Measurements from ENCODE around the gene ZNF724.
A peak's percentile ranks its signal among the peaks of the same experiment; 100 is the strongest.
"Not testable (repeated sequence)": the region's sequence is repeated elsewhere in the genome, so short reads cannot be mapped to it uniquely, and the experiment has no call there.

ZNF724 gene

DNA sequence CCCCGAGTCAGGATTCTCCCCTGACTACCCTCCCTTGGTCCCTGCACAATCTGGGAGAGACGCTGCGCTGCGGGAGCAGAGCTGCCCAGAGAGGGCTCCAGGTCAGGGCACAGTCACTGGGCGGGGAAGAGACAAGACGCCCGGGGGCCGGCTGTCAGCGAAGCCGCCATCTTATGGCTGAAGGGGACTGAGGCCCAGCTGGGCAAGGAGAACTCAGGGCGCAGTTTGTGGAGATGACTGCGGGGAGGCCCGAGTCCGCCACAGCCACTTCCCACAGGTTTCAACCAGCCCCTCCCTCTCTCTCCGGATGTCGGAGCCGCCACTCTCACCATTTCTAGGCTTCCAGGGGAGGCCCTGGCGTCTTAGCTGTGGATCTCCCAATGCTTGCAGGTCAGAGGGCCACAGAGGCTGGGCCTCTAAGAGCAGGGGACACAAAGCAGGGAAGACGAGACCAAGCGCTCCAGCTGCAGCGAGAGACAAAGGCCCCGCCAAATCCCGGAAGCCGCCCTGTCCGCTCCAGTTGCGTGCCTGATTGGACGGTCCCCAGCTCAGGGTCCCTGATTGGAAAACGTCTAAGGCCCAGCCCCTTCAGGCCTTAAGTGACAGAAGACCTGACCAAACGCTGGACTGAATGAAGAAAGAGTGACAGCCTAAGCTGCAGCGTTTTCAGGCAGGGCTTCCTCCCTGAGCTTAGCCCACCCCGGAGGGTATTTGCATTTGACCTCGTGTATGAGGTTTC is at the start of gene ZNF724:
Gene ZNF724, minus strand, starts transcription at position 484 of the 739 bp plus-strand sequence. Its CDS starts 152 bp downstream, at position 332.
- DNase-seq, result peak; percentile 74

DNA sequence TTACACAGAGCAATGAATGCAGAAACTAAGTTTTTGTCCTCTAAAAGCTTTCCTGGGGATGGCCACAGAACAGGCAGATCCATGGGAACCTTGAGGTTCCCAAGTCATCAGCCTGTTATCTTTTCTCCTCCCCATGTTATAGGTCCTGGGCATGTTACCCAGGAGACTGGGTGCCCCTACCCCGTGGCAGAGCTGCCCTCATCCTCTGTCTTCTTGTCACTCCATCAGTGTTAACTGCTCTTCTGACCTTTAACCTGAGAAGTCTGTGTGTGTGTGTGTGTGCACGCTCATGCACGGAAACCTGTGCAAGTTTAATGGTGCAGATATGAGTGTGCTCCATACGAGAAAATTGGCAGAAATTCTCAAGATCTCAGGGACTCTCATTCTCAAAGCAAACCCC is 43.9 kb upstream of the ZNF724 start:
- DNase-seq, result no peak

DNA sequence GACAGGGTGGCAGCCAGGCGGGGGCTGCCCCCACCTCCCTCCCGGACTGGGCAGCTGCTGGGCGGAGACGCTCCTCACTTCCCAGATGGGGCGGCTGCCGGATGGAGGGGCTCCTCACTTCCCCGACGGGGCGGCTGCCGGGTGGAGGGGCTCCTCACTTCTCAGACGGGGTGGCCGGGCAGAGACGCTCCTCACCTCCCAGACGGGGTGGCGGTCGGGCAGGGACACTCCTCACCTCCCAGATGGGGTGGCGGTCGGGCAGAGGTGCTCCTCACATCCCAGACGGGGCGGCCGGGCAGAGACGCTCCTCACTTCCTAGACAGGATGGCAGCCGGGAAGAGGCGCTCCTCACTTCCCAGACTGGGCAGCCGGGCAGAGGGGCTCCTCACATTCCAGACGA is 39.8 kb upstream of the ZNF724 start:
- DNase-seq, result not testable (repeated sequence)

DNA sequence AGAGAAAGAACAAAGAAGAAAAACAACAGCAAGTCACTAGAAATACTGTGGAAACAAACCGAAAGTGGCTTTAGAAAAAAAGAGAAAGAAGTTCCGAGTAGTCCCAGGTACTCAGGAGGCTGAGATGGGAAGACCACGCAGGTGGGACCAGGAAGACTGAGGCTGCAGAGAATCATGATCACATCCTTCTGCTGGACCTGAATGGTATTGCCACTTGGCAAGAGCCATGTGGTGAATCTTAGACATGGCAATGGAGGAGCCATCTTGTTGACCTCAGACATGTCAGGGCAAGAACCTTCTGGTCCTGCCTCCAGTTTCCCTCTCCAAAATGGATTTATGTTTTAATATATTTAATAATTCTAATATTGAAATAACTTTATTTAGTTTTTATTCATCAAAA is 37.4 kb upstream of the ZNF724 start:
- DNase-seq, result no peak

DNA sequence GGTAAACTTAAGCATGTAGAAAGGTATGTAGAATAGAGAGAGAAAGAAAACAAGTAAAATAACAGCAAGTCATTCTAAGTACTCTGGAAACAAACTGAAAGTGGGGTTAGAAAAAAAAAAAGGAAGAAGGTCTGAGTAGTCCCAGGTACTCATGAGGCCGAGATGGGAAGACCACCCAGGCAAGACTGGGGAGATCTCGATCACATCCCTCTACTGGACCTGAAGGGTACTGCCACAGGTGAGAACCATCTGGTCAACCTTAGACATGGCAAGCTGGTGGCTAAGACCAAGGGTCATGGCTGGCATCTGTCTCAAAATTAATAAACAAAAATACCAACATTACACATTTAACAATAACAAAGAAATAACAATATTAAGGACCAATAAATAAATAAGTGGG is 36.3 kb upstream of the ZNF724 start:
- no peak for DNase-seq

DNA sequence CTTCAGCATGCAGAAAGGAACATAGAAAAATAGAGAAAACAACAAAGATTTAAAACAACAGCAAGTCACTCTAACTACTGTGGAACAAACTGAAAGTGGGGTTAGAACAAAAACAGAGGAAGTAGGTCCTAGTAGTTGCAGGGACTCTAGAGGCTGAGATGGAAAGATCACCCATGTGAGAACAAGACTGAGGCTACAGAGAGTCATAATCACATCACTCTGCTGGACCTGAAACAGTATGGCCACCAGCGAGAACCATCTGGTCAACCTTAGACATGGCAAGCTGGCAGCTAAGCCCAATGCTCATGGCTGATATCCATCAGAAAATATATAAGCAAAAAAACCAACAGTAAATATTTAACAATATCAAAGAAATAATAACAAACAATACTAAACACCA is 35.8 kb upstream of the ZNF724 start:
- DNase-seq, result no peak

DNA sequence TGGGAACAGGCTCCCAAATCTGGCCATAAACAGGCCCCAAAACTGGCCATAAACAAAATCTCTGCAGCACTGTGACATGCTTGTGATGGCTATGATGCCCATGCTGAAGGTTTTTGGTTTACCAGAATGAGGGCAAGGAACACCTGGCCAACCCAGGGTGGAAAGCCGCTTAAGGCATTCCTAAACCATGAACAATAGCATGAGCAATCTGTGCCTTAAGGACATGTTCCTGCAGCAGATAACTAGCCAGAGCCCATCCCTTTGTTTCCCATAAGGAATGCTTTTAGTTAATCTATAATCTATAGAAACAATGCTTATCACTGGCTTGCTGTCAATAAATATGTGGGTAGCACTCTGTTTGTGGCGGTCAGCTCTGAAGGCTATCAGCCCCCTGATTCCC is 35.1 kb upstream of the ZNF724 start:
- not testable (repeated sequence) for DNase-seq

DNA sequence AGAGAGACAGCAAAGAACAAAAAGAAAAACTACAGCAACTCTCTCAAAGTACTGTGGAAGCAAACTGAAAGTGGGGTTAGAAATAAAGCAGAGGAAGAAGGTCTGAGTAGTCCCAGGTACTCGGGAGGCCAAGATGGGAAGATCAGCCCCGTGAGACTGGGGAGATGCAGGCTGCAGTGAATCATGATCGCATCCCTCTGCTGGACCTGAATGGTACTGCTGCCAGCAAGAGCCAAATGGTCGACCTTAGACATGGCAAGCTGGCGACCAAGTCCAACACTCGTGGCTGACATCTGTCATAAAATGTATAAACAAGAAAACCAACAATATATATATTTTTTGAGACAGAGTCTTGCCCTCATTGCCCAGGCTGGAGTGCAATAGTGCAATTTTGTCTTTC is 33.7 kb upstream of the ZNF724 start:
- no peak for DNase-seq

DNA sequence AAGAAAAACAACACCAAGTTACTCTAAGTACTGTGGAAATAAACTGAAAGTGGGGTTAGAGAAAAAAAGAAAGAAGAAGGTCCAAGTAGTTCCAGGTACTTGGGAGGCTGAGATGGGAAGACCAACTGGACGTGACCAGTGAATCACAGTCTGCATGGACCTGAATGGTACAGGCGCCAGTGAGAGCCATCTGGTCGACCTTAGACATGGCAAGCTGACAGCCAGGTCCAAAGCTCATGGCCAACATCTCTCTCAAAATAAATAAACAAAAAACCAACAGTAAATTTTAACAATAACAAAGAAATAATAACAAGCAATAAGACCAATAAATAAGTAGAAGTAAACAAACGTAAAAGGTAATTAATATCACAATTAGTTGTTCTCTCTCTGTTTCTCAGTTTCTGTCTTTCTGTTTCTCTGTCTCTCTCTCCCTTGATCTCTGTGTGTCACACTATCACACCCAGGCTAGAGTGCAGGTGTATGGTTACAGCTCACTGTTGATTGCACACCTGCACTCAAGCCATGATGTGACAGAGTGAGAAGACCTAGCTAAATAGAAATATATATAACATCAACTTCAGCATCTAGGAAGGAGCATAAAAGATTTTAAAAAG is 31.6 kb upstream of the ZNF724 start:
- DNase-seq, result no peak

DNA sequence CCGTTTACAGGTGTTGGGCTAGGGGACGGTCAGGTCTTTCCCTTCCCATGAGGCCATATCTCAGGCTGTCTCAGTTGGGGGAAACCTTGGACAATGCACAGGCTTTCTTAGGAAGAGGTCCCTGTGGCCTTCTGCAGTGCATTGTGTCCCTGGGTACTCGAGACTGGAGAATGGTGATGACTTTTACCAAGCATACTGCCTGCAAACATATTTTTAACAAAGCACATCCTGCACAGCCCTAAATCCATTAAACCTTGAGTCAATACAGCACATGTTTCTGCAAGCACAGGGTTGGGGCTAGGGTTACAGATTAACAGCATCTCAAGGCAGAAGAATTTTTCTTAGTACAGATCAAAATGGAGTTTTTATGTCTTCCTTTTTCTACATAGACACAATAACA is 27.9 kb upstream of the ZNF724 start:
- DNase-seq, result not testable (repeated sequence)

DNA sequence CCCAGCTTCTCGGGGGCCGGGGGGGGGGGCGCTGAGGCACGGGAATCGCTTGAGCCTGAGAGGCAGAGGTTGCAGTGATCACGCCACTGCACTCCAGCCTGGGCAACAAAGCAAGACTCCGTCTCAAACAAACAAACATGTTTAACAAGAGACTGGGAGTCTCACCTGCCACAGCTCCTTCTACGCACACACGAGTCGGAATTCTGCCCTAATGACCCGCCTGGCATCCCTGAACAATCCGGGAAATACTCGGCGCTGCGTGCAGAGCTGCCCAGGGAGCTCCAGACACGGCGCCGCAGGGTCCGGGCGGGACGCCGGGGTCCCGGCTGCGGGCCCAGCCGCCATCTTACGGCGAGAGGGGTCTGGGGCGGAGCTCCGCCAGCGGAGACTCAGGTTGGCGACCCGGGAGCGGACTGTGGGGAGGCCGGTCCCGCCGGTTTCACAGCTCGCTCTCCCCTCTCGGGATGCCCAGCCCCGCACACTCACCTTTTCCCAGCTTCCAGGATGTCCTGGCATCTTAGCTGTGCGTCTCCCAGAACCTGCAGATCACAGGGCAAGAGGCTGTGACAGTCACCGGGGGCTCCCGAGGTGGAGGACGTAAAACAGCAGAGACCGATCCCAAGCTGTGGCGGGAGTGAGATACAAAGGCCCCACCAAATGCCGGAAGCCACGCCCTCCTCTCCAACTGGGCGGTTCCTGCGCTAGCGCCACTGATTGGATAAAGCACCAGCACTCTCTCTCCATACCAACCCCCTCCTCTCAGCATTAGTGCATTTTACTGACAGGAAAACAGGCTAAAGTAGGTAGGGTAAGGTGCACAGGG is 23.6 kb upstream of the ZNF724 start:
- DNase-seq, result peak; percentile 72

DNA sequence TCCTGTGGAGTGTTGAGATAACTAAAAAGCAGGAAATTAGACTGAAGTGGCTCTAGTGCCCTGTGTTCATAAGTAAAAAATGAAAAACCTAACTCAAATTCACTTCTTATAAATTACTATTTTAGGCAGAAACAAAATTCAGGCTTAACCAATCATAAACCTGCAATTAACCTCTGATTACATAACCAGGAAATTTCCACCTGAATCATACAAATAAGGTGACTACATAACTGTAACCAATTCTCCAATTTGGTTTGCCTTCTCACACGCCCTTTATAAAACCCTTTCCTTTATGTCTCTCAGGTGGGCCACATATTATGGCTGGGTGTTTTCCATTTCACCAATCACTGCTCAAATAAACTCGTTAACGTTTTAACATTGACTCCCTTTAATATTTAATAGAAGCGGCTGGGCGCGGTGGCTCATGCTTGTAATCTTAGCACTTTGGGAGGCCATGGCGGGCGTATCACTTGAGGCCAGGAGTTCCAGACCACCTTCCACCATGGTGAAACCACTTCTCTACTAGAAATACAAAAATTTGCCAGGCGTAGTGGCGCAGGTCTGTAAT is 22.9 kb upstream of the ZNF724 start:
- no peak for DNase-seq

DNA sequence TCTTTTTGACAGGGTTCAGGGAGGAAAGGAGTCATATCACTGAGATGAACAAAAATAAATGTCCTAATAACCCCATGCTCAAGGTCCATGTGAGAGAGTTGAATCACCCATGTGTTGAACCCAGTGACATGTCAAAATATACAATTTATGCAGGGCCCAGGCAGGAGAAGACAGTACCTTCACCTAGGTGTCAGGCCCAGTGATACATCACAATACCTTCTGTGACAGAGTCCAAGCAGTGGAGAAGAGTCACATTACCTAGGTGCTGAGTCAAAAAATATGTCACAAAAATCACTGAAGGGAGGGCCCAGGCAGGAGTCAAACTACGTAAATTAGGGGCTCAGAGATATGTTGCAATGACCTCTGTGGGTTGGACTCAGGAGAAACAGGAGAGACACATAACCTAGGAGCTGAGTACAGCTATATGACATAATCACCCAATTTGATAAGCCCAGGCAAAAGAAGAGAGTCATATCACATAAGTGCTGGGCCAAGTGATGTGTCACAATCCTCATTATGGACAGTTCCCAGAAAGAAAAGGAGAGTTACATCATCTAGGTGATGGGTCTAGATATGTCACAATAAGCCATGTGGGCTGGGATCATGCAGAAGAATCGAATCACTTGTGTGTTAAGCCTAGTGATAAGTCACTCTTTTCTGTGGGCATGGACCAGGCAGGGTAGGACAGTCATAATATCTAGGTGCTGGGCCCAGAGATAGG is 13.8 kb upstream of the ZNF724 start:
- no peak for DNase-seq

DNA sequence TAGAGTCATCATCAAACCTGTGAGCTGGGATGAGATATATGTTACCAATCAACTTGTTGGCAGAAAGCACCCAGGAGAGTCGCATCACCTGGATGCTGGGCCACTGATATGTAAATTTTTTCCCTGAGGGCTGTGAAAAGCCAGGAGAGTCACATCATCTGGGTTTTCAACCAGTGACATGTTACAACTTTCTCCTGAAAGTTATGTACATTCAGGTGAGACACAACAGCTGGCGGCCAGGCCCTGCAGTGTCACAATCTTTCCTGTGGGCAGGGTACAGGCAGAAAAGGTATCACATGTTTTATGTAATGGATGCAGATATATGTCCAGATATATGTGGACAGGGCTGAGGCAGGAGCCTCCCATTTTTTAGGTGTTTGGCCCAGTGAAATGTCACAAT is 13.2 kb upstream of the ZNF724 start:
- no peak for DNase-seq

DNA sequence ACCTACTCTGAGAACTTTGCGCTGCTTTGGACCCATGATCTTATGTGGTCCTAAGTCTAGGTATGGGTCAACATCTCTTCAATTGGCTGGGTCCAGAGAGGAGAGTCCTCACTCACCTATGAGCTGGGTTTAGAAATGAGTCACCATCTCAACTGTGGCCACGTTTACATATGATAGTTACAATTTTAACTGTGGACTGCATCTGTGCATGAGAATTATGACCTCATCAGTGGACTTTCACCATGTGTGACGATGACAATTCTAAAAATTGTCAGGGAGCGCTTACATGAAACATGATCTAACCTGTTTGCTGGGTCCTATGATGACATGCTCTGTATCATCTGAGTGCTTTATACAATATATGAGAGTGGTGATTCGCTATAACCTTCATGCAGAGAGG is 12.7 kb upstream of the ZNF724 start:
- no peak for DNase-seq

DNA sequence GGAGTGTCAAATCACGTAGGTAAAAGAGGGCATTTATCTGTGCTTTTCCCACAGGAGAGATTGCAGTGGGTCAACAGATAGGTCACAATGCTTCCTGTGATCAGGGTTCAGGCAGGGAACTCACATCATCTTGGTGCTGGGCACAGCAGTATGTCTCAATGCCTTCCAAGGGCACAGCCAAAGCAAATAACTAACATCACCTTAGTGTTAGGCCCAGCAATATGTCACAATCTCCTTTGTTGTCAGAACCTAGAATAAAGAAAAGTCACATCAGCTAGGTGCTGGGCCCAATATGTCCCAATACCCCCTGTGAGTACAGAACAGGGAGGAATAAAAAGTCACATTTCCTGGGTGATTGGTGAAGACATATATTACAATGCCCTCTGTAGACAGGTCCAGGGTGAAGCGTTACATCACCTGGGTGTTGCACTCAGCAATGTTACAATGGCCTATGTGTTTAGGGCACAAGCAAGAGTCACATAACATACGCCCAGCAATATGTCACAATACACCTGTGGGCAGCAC is 11.4 kb upstream of the ZNF724 start:
- no peak for DNase-seq

DNA sequence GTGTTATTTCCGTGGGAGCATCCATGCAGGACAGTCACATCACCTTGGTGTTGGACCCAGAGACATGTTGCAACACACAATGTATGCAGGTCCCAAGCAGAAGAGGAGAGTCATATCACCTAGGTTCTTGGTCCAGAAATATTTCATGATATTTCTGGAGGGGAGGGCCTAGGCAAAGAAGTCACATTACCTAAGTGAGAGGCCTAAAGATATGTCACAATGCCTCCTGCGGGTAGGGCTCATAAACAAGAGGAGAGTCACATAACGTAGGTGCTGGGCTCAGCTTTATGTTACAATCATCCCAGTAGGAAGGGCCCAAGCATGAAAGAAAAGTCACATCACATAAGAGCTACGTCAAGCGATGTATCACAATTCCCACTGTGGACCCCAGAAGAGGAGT is 10.8 kb upstream of the ZNF724 start:
- no peak for DNase-seq

DNA sequence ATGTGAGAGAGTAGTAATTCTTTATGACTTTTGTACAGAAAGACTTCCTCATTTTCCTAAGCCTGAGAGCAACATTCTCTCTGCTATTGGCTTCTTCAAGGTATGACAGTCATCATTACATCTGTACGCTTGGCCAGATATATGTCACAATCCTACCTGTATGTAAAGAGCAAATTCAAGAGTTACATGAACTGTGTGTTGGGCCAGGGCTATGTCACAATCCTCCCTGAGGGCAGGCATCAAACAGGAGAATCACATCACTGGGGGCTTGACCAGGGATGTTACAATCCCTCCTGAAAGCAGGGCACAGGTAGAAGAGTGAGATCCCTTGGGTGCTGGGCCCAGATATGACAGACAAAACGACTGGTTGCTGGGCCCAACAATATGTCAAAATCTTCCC is 9.8 kb upstream of the ZNF724 start:
- DNase-seq, result no peak

DNA sequence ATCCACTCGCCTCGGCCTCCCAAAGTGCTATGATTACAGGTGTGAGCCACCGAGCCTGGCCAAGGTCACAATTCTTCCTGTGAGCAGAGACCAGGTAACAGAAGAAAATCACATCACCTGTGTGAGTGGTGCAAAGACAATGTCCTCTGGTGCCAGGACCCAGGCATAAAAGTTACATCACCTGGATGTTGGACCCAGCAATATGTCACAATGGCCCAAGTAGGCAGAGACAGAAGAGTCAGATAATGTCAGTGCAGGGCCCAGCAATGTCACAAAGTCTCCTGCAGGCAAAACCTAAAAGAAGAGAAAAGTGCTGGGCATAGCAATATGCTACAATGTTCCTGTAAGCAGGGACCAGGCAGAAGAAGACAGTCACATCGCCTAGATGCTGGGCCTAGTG is 5.5 kb upstream of the ZNF724 start:
- DNase-seq, result no peak

DNA sequence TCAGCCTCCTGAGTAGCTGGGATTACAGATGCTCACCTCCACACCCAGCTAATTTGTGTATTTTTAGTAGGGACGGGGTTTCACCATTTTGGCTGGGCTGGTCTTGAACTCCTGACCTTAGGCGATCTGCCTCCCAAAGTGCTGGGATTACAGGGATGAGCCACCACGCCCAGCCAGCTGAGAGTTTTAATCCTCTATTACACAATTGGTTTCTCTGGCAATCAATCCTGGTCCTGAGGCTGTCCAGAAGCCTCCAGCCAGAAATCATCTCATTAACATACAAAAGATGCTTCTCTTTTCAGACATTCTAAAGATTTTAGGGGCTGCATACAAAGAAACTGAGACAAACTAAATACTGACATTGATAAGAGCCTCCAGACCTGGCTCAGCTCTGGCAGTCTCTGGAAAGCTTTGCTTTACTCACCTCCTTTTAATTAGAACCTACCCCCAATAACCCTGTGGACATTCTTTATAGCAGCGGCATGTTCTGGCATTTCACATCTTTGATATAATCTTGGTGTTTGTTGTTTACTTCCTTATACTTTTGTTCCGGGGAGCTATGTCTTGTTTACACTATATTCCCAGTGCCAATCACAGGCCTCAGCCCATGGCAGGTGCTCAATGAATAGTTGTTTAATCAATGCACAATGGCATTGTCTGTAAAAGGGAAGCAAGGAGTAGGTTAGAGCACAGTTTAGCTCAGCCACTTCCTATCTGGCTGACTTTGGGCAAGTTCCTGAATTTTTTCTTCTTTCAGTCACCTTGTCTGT is 4.1 kb upstream of the ZNF724 start:
- no peak for DNase-seq

DNA sequence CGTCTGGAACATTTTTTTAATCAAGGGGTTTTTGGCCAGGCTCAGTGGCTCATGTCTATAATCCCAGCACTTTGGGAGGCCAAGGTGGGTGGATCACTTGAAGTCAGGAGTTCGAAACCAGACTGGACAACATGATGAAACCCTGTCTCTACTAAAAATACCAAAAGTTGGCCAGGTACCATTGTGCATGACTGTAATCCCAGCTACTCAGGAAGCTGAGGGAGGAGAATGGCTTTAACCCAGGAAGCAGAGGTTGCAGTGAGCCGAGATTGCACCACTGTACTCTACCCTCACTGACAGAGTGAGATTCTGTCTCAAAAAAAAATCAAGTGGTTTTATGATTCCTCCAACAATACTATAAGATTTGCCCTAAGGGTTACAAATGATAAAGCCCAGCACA is 3.1 kb upstream of the ZNF724 start:
- not testable (repeated sequence) for DNase-seq

DNA sequence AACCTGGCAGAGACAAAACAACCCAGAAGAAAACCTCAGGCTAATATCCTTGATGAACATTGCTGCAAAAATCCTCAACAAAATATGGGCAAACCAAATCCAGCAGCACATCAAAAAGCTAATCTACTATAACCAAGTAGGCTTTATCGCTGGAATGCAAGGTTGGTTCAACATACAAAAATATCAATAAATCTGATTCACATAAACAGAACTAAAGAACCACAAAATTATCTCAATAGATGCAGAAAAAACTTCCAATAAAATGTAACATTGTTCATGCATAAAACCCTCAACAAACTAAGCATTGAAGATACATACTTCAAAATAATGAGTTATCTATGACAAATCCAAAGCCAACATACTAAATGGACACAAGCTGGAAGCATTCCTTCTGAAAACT is 8.8 kb downstream of the ZNF724 start:
- no peak for DNase-seq
